GM23338 (cell line): Measurements from ENCODE around the gene GRAMD4. TPM values are rescaled to one million over a fixed set of nuclear protein-coding genes. Genes with fewer than 3 reads are reported as not detected.

Experiments
- ATAC-seq: fragments of 200-7000 bp; cut with Tn5 transposase; 3 replicates; pipeline ENCODE4 v1.9.1; 2020
- DNase-seq: peaks from one replicate; pipeline ENCODE4 v3.0.0-alpha.2; 2015; ENCODE audit warnings: low spot score
- H2AFZ ChIP-seq: fragments of 200-600 bp; sonication (generic); 2 replicates; pipeline ENCODE4 v1.8.0; 2016; ENCODE audit warnings: antibody characterized with exemption, mild to moderate bottlenecking, moderate library complexity
- H3F3A ChIP-seq: fragments of 200-600 bp; sonication (generic); replicated peaks from 2 replicates; pipeline ENCODE4 v1.8.0; 2017; ENCODE audit warnings: antibody characterized with exemption, mixed run types, low read depth
- H3K27ac ChIP-seq: fragments of 200-600 bp; sonication (generic); 2 replicates; pipeline ENCODE4 v1.6.1; 2016; ENCODE audit warnings: low read depth
- H3K27me3 ChIP-seq: fragments of 200-600 bp; sonication (generic); 2 replicates; pipeline ENCODE4 v1.8.0; 2016; ENCODE audit warnings: mild to moderate bottlenecking, mixed run types, moderate library complexity; ENCODE audit not compliant: insufficient read depth
- H3K36me3 ChIP-seq: fragments of 200-600 bp; sonication (generic); 2 replicates; pipeline ENCODE4 v1.8.0; 2016; ENCODE audit warnings: mild to moderate bottlenecking; ENCODE audit not compliant: insufficient read depth
- H3K4me1 ChIP-seq: fragments of 200-600 bp; sonication (generic); 2 replicates; pipeline ENCODE4 v1.8.0; 2016; ENCODE audit warnings: mild to moderate bottlenecking, moderate library complexity; ENCODE audit not compliant: insufficient read depth
- H3K4me2 ChIP-seq: fragments of 200-600 bp; sonication (generic); 2 replicates; pipeline ENCODE4 v1.7.1; 2017; ENCODE audit warnings: mixed run types
- H3K4me3 ChIP-seq: fragments of 200-600 bp; sonication (generic); 2 replicates; pipeline ENCODE4 v1.6.1; 2016; ENCODE audit warnings: mixed run types
- H3K79me2 ChIP-seq: fragments of 200-600 bp; sonication (generic); replicated peaks from 2 replicates; pipeline ENCODE4 v1.8.0; 2017; ENCODE audit warnings: mild to moderate bottlenecking; ENCODE audit not compliant: insufficient read depth
- H3K9me2 ChIP-seq: fragments of 200-600 bp; sonication (generic); 2 replicates; pipeline ENCODE4 v1.8.0; 2017; ENCODE audit not compliant: insufficient read depth
- H4K20me1 ChIP-seq: fragments of 200-600 bp; sonication (generic); replicated peaks from 2 replicates; pipeline ENCODE4 v1.8.0; 2017; ENCODE audit warnings: mild to moderate bottlenecking; ENCODE audit not compliant: insufficient read depth
- H3K27ac Mint-ChIP-seq: 2 replicates; pipeline ENCODE4 v1.8.0; 2020; ENCODE audit warnings: inconsistent platforms, mild to moderate bottlenecking, moderate library complexity, mixed read lengths
- H3K27me3 Mint-ChIP-seq: 3 replicates; pipeline ENCODE4 v1.8.0; 2022; ENCODE audit warnings: low read depth, mild to moderate bottlenecking, moderate library complexity, mixed read lengths, inconsistent platforms; ENCODE audit not compliant: insufficient read depth, poor library complexity
- H3K36me3 Mint-ChIP-seq: 3 replicates; pipeline ENCODE4 v1.8.0; 2021; ENCODE audit warnings: low read depth, mild to moderate bottlenecking, inconsistent platforms, moderate library complexity, mixed read lengths
- H3K4me1 Mint-ChIP-seq: 3 replicates; pipeline ENCODE4 v1.8.0; 2020; ENCODE audit warnings: mild to moderate bottlenecking, inconsistent platforms, mixed read lengths
- H3K4me3 Mint-ChIP-seq: 3 replicates; pipeline ENCODE4 v1.8.0; 2021; ENCODE audit warnings: moderate library complexity, mild to moderate bottlenecking, inconsistent platforms, mixed read lengths
- H3K9me3 Mint-ChIP-seq: 3 replicates; pipeline ENCODE4 v1.8.0; 2020; ENCODE audit warnings: moderate library complexity, mild to moderate bottlenecking, inconsistent platforms, mixed read lengths
- CREB1 ChIP-seq: fragments of 250-450 bp; sonication (Bioruptor Pico); IDR thresholded peaks from 2 replicates; pipeline ENCODE4 v1.5.0; 2020; ENCODE audit warnings: low read depth, mild to moderate bottlenecking, moderate library complexity
- CTCF ChIP-seq, 2 experiments: fragments of 200-600 bp in 1 of 2; sonication (generic) in 1 of 2; conservative IDR thresholded peaks; 2 replicates each; pipeline versions ENCODE4 v1.5.1 to v1.6.1; 2016 to 2017; ENCODE audit warnings: antibody characterized with exemption in 2 of 2, low read depth in 2 of 2, mild to moderate bottlenecking in 2 of 2, moderate library complexity in 1 of 2
- ETS1 ChIP-seq: IDR thresholded peaks from 2 replicates; pipeline ENCODE4 v1.6.1; 2016; ENCODE audit warnings: antibody characterized with exemption
- EZH2 ChIP-seq: fragments of 200-600 bp; sonication (generic); IDR thresholded peaks from one replicate; pipeline ENCODE4 v1.8.0; 2017; ENCODE audit warnings: antibody characterized with exemption, mild to moderate bottlenecking, low read depth; ENCODE audit not compliant: unreplicated experiment
- EZH2phosphoT487 ChIP-seq: fragments of 200-600 bp; sonication (generic); IDR thresholded peaks from one replicate; pipeline ENCODE4 v1.8.1; 2018; ENCODE audit warnings: antibody characterized with exemption; ENCODE audit not compliant: unreplicated experiment
- JUNB ChIP-seq: IDR thresholded peaks from one replicate; pipeline ENCODE4 v1.6.1; 2016; ENCODE audit warnings: antibody characterized with exemption; ENCODE audit not compliant: unreplicated experiment
- NANOG ChIP-seq: IDR thresholded peaks from 2 replicates; pipeline ENCODE4 v1.6.1; 2016; ENCODE audit warnings: antibody characterized with exemption, borderline replicate concordance
- ZNF114 ChIP-seq: fragments of 250-450 bp; sonication (Bioruptor Pico); IDR thresholded peaks from 2 replicates; pipeline ENCODE4 v1.5.0; 2020; ENCODE audit warnings: mild to moderate bottlenecking, moderate library complexity
- ZNF331 ChIP-seq: fragments of 250-450 bp; sonication (Bioruptor Pico); IDR thresholded peaks from 2 replicates; pipeline ENCODE4 v1.5.0; 2020; ENCODE audit warnings: low read depth, mild to moderate bottlenecking, moderate library complexity
- ZNF462 ChIP-seq: fragments of 250-450 bp; sonication (Bioruptor Pico); IDR thresholded peaks from 2 replicates; pipeline ENCODE4 v1.5.0; 2020; ENCODE audit warnings: mild to moderate bottlenecking, moderate library complexity
- polyA plus RNA-seq: library from polyadenylated mRNA; unstranded; fragments of >200 nt; fragmentation: Nextera tagmentation; extraction: Ambion mirVana; gene quantifications from 2 replicates; pipeline ENCODE4 v1.2.1, GENCODE V29; 2016
- total RNA-seq: library from RNA; depleted of rRNA; stranded (reverse); fragments of >200 nt; shearing (Covaris generic); gene quantifications from 2 replicates; pipeline ENCODE4 v1.2.3, GENCODE V29; 2014

Gene GRAMD4
- total and polyA plus RNA-seq, 2 experiments from 2014 or later = 2.7 to 81.8 TPM

- TF ChIP-seq CTCF (conservative IDR thresholded peaks at IDR 0.05; ENCODE audit: low read depth in 2 of 2) = no peak
Measured at GRCh38 chr22:46610356-46610755, 9.8 kb upstream of the GRAMD4 start (continued).

GRCh38 chr22:46611189-46611588, 9.0 kb upstream of the GRAMD4 start:
- Mint-ChIP-seq H3K27me3 (peaks cover 6% of the 10 kb centered on the region), H3K4me3 (no peak overlapping the region), H3K9me3 (no peaks in the 10 kb centered on the region), H3K36me3 (no peaks in the 10 kb centered on the region), H3K27ac (no peak overlapping the region), H3K4me1 (peaks cover 16% of the 10 kb centered on the region)
- ATAC-seq (no peak), DNase-seq (no peak)
- Histone ChIP-seq H3K4me2 (no peak overlapping the region), H3K27me3 (no peaks in the 10 kb centered on the region), H3K9me2 (no peaks in the 10 kb centered on the region), H3K27ac (no peak overlapping the region), H3F3A (0 out of 2 replicates have a peak, but pooled peaks cover 4% of the 10 kb centered on the region), H2AFZ (no peak overlapping the region), H3K79me2 (peaks cover 11% of the 10 kb centered on the region; the same call in 1 of the 2 replicates), H3K4me3 (no peak overlapping the region), H3K4me1 (peaks cover 6% of the 10 kb centered on the region; the same call in 1 of the 2 replicates), H3K36me3 (no peaks in the 10 kb centered on the region), H4K20me1 (0 out of 2 replicates have a peak, but pooled peaks cover 7% of the 10 kb centered on the region)
- TF ChIP-seq CTCF (conservative IDR thresholded peaks at IDR 0.05; ENCODE audit: low read depth in 2 of 2) = no peak
- TF ChIP-seq EZH2 = no peak
- TF ChIP-seq ETS1 = no peak
- TF ChIP-seq CREB1 (CRISPR knock-in tag) = no peak
- TF ChIP-seq EZH2phosphoT487 = no peak
- TF ChIP-seq ZNF331 (CRISPR knock-in tag) = no peak
- TF ChIP-seq NANOG = no peak
- no peak for TF ChIP-seq ZNF114 (CRISPR knock-in tag)
- no peak for TF ChIP-seq ZNF462 (CRISPR knock-in tag)
- TF ChIP-seq JUNB = no peak
